ENCODE measurements around the gene NFAT5.

NFAT5 gene

GRCh38 chr16:69593751-69594255 is 28.0 kb downstream of the NFAT5 start:
- no peak for DNase-seq (ENCODE audit: low spot score)

GRCh38 chr16:69595127-69596036 is 29.6 kb downstream of the NFAT5 start:
- DNase-seq (ENCODE audit: low spot score) = no peak

GRCh38 chr16:69596801-69597200 is 31.0 kb downstream of the NFAT5 start:
- DNase-seq (ENCODE audit: low spot score) = no peak

- DNase-seq (ENCODE audit: low spot score) = no peak
Observed at GRCh38 chr16:69598045-69598444, 32.3 kb downstream of the NFAT5 start.

GRCh38 chr16:69599731-69600130 is 34.0 kb downstream of the NFAT5 start:
- no peak for DNase-seq (ENCODE audit: low spot score)

GRCh38 chr16:69600202-69600601 is 34.4 kb downstream of the NFAT5 start:
- no peak for DNase-seq (ENCODE audit: low spot score)

GRCh38 chr16:69601250-69601649 is 35.5 kb downstream of the NFAT5 start:
- no peak for DNase-seq (ENCODE audit: low spot score)

GRCh38 chr16:69606985-69607384 is 41.2 kb downstream of the NFAT5 start:
- no peak for DNase-seq (ENCODE audit: low spot score)

GRCh38 chr16:69607674-69608073 is 41.9 kb downstream of the NFAT5 start:
- no peak for DNase-seq (ENCODE audit: low spot score)

GRCh38 chr16:69610356-69610755 is 44.6 kb downstream of the NFAT5 start:
- DNase-seq (ENCODE audit: low spot score) = no peak

- no peak for DNase-seq (ENCODE audit: low spot score)
Observed at GRCh38 chr16:69611103-69611640, 45.4 kb downstream of the NFAT5 start.

GRCh38 chr16:69613378-69614154 is 47.8 kb downstream of the NFAT5 start:
- no peak for DNase-seq (ENCODE audit: low spot score)

GRCh38 chr16:69615528-69615927 is 49.8 kb downstream of the NFAT5 start:
- DNase-seq (ENCODE audit: low spot score) = no peak

- DNase-seq (ENCODE audit: low spot score) = no peak
Observed at GRCh38 chr16:69616082-69616481, 50.3 kb downstream of the NFAT5 start.

GRCh38 chr16:69618307-69618706 is 52.5 kb downstream of the NFAT5 start:
- no peak for DNase-seq (ENCODE audit: low spot score)

- no peak for DNase-seq (ENCODE audit: low spot score)
Observed at GRCh38 chr16:69618721-69619120, 53.0 kb downstream of the NFAT5 start.

GRCh38 chr16:69619514-69619913 is 53.7 kb downstream of the NFAT5 start:
- no peak for DNase-seq (ENCODE audit: low spot score)

GRCh38 chr16:69620573-69620972 is 54.8 kb downstream of the NFAT5 start:
- DNase-seq (ENCODE audit: low spot score) = no peak

- DNase-seq (ENCODE audit: low spot score) = no peak
Observed at GRCh38 chr16:69621225-69621624, 55.5 kb downstream of the NFAT5 start.

- no peak for DNase-seq (ENCODE audit: low spot score)
Observed at GRCh38 chr16:69626256-69626655, 60.5 kb downstream of the NFAT5 start.

GRCh38 chr16:69632828-69633227 is 67.1 kb downstream of the NFAT5 start:
- DNase-seq (ENCODE audit: low spot score) = no peak

- DNase-seq (ENCODE audit: low spot score) = no peak
Observed at GRCh38 chr16:69633375-69633774, 67.6 kb downstream of the NFAT5 start.

Measured in SK-N-DZ (cell line).